K562 (cell line): ENCODE measurements around the gene PRRT1. TPM values are rescaled to one million over a fixed set of nuclear protein-coding genes. Genes with fewer than 3 reads are reported as not detected.

ENCODE experiments used
- MED1 ChIP-seq: sonication (generic); formaldehyde crosslinking; IDR thresholded peaks from 2 replicates; pipeline ENCODE4 v1.8.1; 2023; ENCODE audit warnings: missing genetic modification reagents, borderline replicate concordance
- NFRKB ChIP-seq: fragments of 450-650 bp; IDR thresholded peaks from 2 replicates; pipeline ENCODE4 v1.6.1; 2016; ENCODE audit warnings: low read depth
- POLR2G ChIP-seq: fragments of 200-400 bp; formaldehyde crosslinking; IDR thresholded peaks from 2 replicates; pipeline ENCODE4 v1.6.1; 2017; ENCODE audit warnings: low read depth, mild to moderate bottlenecking, antibody characterized with exemption, low read length, moderate library complexity
- RBM39 ChIP-seq: fragments of 200-400 bp; formaldehyde crosslinking; optimal IDR thresholded peaks from 2 replicates; pipeline ENCODE3; 2018; ENCODE audit warnings: low read depth, low read length
- RFX7 ChIP-seq: fragments of 250-450 bp; sonication (Bioruptor Pico); IDR thresholded peaks from 2 replicates; pipeline ENCODE4 v1.5.1; 2021; ENCODE audit warnings: mild to moderate bottlenecking
- SUPT5H ChIP-seq: fragments of 450-650 bp; IDR thresholded peaks from 2 replicates; pipeline ENCODE4 v1.6.1; 2016
- TBP ChIP-seq: optimal IDR thresholded peaks from 2 replicates; pipeline ENCODE3; 2011; ENCODE audit warnings: low read depth, low read length, improper control_type of control experiment
- ZNF785 ChIP-seq: fragments of 250-450 bp; sonication (Bioruptor Pico); IDR thresholded peaks from 2 replicates; pipeline ENCODE4 v1.4.0; 2020; ENCODE audit warnings: mild to moderate bottlenecking
- polyA plus RNA-seq, 8 experiments: library from polyadenylated mRNA; depleted of rRNA in 4 of 8; stranded (reverse) in 5 of 8; unstranded in 3 of 8; fragments of >200 nt; fragmentation: Nextera tagmentation in 2 of 8; fragmentation: Illumina TruSeq in 1 of 8; extraction: Ambion mirVana in 2 of 8; extraction: Trizol in 1 of 8; gene quantifications; 2 replicates each; pipeline versions ENCODE4 v1.2.1 to v1.2.3, GENCODE V29; 2011 to 2014; ENCODE audit warnings: inconsistent platforms in 1 of 8, missing spikeins in 1 of 8
- total RNA-seq, 7 experiments: library from RNA; depleted of rRNA in 6 of 7; stranded (reverse); fragments of >200 nt in 6 of 7; fragmentation: Illumina TruSeq in 2 of 7; extraction: Trizol in 2 of 7; gene quantifications; 2 replicates each; pipeline versions ENCODE4 v1.2.1 to v1.2.3, GENCODE V29; 2011 to 2021; ENCODE audit warnings: low replicate concordance in 1 of 7
- TF ChIP-seq, protein P1 (sequence below): fragments of 450-650 bp; IDR thresholded peaks from 2 replicates; pipeline ENCODE4 v1.6.1; 2016; ENCODE audit warnings: missing biosample characterization, missing genetic modification characterization
- TF ChIP-seq, protein P2 (sequence below): fragments of 450-650 bp; formaldehyde crosslinking; IDR thresholded peaks from 2 replicates; pipeline ENCODE4 v1.4.0; 2020; ENCODE audit warnings: mild to moderate bottlenecking, moderate library complexity
- TF ChIP-seq, protein P3 (sequence below): fragments of 200-800 bp; sonication (Bioruptor generic); IDR thresholded peaks from 2 replicates; pipeline ENCODE4 v1.6.1; 2017; ENCODE audit warnings: missing genetic modification characterization, missing compliant biosample characterization
- TF ChIP-seq, protein P4 (sequence below): fragments of 450-650 bp; IDR thresholded peaks from 2 replicates; pipeline ENCODE4 v1.6.1; 2018; ENCODE audit not compliant: partially characterized antibody
- TF ChIP-seq, protein P5 (sequence below): fragments of 250-450 bp; sonication (Bioruptor Pico); IDR thresholded peaks from 2 replicates; pipeline ENCODE4 v1.8.0; 2021; ENCODE audit warnings: mild to moderate bottlenecking, moderate library complexity
- TF ChIP-seq, protein P6 (sequence below): conservative IDR thresholded peaks from 2 replicates; pipeline ENCODE4 v1.6.1; 2011; ENCODE audit warnings: low read depth, mild to moderate bottlenecking, low read length; ENCODE audit not compliant: control insufficient read depth

PRRT1 gene
- total and polyA plus RNA-seq, 9 of the 15 experiments (the other 6 are each of a cell fraction or from before 2014, with no cell fraction given): 0.14 to 3.5 (median 0.41) TPM

DNA sequence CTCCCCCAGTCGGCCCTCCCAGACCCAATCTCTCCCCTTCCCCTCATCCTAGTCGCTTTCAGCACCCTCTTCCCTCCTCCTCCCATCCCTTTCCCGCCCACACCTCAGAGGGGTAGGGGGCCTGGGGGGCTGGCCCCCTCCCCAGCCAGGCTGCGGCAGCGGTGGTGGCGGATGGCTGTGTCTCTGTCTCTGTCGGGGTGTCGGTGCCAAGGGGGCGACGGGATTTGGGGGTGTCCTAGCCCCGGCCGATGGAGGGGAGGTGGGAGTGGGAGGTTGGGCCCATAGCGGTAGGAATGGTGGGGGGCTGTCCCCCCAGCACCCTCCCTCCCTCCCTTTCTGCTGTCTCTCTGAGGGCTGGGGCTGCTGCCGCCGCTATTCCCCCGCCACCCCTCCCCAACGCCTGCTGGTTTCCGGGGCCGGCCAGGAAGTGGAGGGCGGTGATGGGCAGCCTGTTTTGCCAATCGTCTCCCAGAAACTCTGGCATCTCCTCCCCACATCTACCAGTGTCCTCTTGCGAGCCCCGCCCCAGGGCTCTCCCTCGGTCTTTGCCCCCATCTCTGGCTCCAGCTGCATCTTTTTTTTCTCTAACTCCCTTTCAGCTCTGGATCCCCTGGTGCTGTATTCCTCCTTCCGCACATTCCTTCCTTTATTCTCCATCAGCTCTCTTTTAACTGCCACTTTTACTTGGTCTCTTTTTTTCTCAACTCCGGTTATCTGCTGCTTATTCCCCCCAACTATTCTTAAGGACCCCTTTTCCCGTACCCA lies 24.2 kb upstream of the PRRT1 start, which contains the start of gene AGPAT1 (continued):
- TF ChIP-seq, protein P1, sequence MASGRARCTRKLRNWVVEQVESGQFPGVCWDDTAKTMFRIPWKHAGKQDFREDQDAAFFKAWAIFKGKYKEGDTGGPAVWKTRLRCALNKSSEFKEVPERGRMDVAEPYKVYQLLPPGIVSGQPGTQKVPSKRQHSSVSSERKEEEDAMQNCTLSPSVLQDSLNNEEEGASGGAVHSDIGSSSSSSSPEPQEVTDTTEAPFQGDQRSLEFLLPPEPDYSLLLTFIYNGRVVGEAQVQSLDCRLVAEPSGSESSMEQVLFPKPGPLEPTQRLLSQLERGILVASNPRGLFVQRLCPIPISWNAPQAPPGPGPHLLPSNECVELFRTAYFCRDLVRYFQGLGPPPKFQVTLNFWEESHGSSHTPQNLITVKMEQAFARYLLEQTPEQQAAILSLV (tag): 0 out of 2 replicates have a peak, but pooled peaks have one; percentile 19
- TF ChIP-seq, protein P2, sequence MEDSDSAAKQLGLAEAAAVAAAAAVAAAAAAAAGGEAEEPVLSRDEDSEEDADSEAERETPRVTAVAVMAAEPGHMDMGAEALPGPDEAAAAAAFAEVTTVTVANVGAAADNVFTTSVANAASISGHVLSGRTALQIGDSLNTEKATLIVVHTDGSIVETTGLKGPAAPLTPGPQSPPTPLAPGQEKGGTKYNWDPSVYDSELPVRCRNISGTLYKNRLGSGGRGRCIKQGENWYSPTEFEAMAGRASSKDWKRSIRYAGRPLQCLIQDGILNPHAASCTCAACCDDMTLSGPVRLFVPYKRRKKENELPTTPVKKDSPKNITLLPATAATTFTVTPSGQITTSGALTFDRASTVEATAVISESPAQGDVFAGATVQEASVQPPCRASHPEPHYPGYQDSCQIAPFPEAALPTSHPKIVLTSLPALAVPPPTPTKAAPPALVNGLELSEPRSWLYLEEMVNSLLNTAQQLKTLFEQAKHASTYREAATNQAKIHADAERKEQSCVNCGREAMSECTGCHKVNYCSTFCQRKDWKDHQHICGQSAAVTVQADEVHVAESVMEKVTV (CRISPR knock-in tag): peak; percentile 28; the same call in 1 of the 2 replicates
- TF ChIP-seq, protein P3, sequence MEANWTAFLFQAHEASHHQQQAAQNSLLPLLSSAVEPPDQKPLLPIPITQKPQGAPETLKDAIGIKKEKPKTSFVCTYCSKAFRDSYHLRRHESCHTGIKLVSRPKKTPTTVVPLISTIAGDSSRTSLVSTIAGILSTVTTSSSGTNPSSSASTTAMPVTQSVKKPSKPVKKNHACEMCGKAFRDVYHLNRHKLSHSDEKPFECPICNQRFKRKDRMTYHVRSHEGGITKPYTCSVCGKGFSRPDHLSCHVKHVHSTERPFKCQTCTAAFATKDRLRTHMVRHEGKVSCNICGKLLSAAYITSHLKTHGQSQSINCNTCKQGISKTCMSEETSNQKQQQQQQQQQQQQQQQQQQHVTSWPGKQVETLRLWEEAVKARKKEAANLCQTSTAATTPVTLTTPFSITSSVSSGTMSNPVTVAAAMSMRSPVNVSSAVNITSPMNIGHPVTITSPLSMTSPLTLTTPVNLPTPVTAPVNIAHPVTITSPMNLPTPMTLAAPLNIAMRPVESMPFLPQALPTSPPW (CRISPR knock-in tag): peak; percentile 100
- no peak for TF ChIP-seq MED1
- no peak for TF ChIP-seq RBM39
- TF ChIP-seq POLR2G: peak; percentile 78
- TF ChIP-seq SUPT5H: peak; percentile 80
- TF ChIP-seq, protein P4, sequence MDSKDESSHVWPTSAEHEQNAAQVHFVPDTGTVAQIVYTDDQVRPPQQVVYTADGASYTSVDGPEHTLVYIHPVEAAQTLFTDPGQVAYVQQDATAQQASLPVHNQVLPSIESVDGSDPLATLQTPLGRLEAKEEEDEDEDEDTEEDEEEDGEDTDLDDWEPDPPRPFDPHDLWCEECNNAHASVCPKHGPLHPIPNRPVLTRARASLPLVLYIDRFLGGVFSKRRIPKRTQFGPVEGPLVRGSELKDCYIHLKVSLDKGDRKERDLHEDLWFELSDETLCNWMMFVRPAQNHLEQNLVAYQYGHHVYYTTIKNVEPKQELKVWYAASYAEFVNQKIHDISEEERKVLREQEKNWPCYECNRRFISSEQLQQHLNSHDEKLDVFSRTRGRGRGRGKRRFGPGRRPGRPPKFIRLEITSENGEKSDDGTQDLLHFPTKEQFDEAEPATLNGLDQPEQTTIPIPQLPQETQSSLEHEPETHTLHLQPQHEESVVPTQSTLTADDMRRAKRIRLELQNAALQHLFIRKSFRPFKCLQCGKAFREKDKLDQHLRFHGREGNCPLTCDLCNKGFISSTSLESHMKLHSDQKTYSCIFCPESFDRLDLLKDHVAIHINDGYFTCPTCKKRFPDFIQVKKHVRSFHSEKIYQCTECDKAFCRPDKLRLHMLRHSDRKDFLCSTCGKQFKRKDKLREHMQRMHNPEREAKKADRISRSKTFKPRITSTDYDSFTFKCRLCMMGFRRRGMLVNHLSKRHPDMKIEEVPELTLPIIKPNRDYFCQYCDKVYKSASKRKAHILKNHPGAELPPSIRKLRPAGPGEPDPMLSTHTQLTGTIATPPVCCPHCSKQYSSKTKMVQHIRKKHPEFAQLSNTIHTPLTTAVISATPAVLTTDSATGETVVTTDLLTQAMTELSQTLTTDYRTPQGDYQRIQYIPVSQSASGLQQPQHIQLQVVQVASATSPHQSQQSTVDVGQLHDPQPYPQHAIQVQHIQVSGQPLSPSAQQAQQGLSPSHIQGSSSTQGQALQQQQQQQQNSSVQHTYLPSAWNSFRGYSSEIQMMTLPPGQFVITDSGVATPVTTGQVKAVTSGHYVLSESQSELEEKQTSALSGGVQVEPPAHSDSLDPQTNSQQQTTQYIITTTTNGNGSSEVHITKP: peak; percentile 31
- peak; percentile 32 for TF ChIP-seq TBP
- no peak; the same call in none of the 2 replicates for TF ChIP-seq NFRKB
- TF ChIP-seq, protein P5, sequence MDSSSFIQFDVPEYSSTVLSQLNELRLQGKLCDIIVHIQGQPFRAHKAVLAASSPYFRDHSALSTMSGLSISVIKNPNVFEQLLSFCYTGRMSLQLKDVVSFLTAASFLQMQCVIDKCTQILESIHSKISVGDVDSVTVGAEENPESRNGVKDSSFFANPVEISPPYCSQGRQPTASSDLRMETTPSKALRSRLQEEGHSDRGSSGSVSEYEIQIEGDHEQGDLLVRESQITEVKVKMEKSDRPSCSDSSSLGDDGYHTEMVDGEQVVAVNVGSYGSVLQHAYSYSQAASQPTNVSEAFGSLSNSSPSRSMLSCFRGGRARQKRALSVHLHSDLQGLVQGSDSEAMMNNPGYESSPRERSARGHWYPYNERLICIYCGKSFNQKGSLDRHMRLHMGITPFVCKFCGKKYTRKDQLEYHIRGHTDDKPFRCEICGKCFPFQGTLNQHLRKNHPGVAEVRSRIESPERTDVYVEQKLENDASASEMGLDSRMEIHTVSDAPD (CRISPR knock-in tag): no peak
- no peak for TF ChIP-seq ZNF785 (CRISPR knock-in tag)
- TF ChIP-seq, protein P6, sequence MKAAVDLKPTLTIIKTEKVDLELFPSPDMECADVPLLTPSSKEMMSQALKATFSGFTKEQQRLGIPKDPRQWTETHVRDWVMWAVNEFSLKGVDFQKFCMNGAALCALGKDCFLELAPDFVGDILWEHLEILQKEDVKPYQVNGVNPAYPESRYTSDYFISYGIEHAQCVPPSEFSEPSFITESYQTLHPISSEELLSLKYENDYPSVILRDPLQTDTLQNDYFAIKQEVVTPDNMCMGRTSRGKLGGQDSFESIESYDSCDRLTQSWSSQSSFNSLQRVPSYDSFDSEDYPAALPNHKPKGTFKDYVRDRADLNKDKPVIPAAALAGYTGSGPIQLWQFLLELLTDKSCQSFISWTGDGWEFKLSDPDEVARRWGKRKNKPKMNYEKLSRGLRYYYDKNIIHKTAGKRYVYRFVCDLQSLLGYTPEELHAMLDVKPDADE: no peak; the same call in 1 of the 2 replicates
- TF ChIP-seq RFX7 (CRISPR knock-in tag): 0 out of 2 replicates have a peak, but pooled peaks have one; percentile 11
